Breast epithelium (tissue), 4 donors: Measurements from ENCODE around the gene ABCA1. TPM values are rescaled to one million over a fixed set of nuclear protein-coding genes. Genes with fewer than 3 reads are reported as not detected.
A peak's percentile ranks its signal among the peaks of the same experiment; 100 is the strongest.

Experiments
- DNase-seq, 2 donors: peaks; one replicate each; pipeline ENCODE4 v3.0.0-alpha.2; 2019; ENCODE audit warnings: low spot score in 2 of 2
- H3K27ac ChIP-seq, 2 donors: fragments of 200-600 bp; sonication (generic) in 1 of 2; one replicate each; pipeline ENCODE4 v1.5.1; 2016 to 2019; ENCODE audit warnings: mild to moderate bottlenecking in 1 of 2
- H3K27me3 ChIP-seq, 2 donors: fragments of 200-600 bp; sonication (generic) in 1 of 2; one replicate each; pipeline versions ENCODE4 v1.5.1 to v1.6.0; 2017 to 2019; ENCODE audit warnings: control low read depth in 1 of 2, mild to moderate bottlenecking in 1 of 2
- H3K36me3 ChIP-seq: fragments of 200-600 bp; one replicate; pipeline ENCODE4 v1.5.1; 2019
- H3K4me1 ChIP-seq, 2 donors: fragments of 200-600 bp; sonication (generic); one replicate each; pipeline ENCODE4 v1.5.1; 2016 to 2019; ENCODE audit warnings: control low read depth in 1 of 2
- H3K4me3 ChIP-seq, 3 donors: fragments of 200-600 bp; sonication (generic); 1 replicate in 2 of 3; 2 replicates in 1 of 3; pipeline ENCODE4 v1.5.1; 2016 to 2019; ENCODE audit warnings: mild to moderate bottlenecking in 3 of 3, moderate library complexity in 2 of 3
- H3K9me3 ChIP-seq, 2 donors: fragments of 200-600 bp; sonication (generic) in 1 of 2; one replicate each; pipeline ENCODE4 v1.5.1; 2016 to 2019; ENCODE audit warnings: control low read depth in 1 of 2
- POLR2A ChIP-seq: fragments of 450-650 bp; IDR thresholded peaks from one replicate; pipeline ENCODE4 v1.6.1; 2016; ENCODE audit warnings: antibody characterized with exemption, mild to moderate bottlenecking, moderate library complexity
- POLR2AphosphoS5 ChIP-seq, 3 donors: sonication (generic); formaldehyde crosslinking; IDR thresholded peaks; one replicate each; pipeline ENCODE4 v1.6.1; 2017; ENCODE audit warnings: antibody characterized with exemption in 3 of 3
- intact Hi-C: fragments of 100-400 bp; cut with DNase I; formaldehyde crosslinking; loops from one replicate; pipeline ENCODE4 v1.15.1; 2023; ENCODE audit warnings: low total_unique reads
- total RNA-seq, 3 donors: library from RNA; depleted of rRNA; stranded (reverse); fragments of >200 nt; gene quantifications; one replicate each; pipeline ENCODE4 v1.1.0, GENCODE V29; 2016
- TF ChIP-seq, protein P1 (sequence below), 3 donors: fragments of 450-650 bp; IDR thresholded peaks; one replicate each; pipeline ENCODE4 v1.5.1; 2016 to 2017; ENCODE audit warnings: antibody characterized with exemption in 3 of 3, mild to moderate bottlenecking in 3 of 3, moderate library complexity in 3 of 3

Gene ABCA1
- total RNA-seq, 3 donors from 2014 or later = 57.0 to 100 (median 67.8) TPM

DNA sequence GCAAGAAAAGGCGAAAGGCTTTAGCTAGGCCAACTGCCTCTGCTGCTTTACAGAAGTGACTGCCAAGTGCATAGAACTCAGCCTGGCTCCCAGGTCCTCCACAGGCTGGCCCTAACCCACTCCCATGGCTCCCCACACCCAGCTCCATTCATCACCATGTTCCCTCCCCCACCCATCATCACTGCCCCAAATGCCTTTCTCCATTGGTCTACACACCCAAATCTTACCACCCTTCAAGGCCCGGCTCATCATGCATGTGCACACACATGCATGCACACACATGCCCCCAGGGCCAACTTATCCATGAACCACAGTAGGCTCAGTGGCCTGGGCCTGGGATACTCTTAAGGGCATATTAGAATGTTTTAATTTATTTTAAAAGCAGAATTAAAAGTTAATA is 44.8 kb downstream of the ABCA1 start:
- no peak for DNase-seq
- H3K36me3 ChIP-seq = no peaks in the 10 kb centered on the region
- no peaks in the 10 kb centered on the region for H3K4me1 ChIP-seq
- intact Hi-C loops = no loop called here
- no peaks in the 10 kb centered on the region for H3K27me3 ChIP-seq
- no peak overlapping the region for H3K4me3 ChIP-seq
- TF ChIP-seq, protein P1, sequence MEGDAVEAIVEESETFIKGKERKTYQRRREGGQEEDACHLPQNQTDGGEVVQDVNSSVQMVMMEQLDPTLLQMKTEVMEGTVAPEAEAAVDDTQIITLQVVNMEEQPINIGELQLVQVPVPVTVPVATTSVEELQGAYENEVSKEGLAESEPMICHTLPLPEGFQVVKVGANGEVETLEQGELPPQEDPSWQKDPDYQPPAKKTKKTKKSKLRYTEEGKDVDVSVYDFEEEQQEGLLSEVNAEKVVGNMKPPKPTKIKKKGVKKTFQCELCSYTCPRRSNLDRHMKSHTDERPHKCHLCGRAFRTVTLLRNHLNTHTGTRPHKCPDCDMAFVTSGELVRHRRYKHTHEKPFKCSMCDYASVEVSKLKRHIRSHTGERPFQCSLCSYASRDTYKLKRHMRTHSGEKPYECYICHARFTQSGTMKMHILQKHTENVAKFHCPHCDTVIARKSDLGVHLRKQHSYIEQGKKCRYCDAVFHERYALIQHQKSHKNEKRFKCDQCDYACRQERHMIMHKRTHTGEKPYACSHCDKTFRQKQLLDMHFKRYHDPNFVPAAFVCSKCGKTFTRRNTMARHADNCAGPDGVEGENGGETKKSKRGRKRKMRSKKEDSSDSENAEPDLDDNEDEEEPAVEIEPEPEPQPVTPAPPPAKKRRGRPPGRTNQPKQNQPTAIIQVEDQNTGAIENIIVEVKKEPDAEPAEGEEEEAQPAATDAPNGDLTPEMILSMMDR (IDR thresholded peaks at IDR 0.05) = no peak
- TF ChIP-seq POLR2AphosphoS5 (IDR thresholded peaks at IDR 0.05) (no peak), POLR2A (no peak)
- H3K9me3 ChIP-seq = no peaks in the 10 kb centered on the region
- H3K27ac ChIP-seq = no peak overlapping the region

DNA sequence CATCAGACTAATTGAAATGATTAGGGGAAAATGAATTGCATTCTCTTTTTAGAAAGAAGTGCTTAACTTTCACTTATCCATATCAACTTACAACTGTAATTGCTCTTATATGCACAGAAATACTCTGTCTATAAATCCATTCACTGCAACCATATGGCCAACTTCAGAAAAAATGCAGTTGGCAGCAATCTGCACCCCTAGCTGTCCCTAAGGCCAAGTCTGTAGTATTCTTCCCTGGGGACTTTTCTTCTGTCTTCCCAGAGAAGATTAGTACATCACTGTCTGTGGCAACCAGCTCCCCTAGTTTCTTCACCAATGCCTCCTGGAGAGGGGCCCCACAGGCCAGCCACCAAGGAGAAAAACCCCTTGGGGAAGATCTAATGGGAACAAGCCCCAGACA is 45.4 kb downstream of the ABCA1 start:
- H3K4me3 ChIP-seq = no peak overlapping the region
- H3K36me3 ChIP-seq = no peaks in the 10 kb centered on the region
- H3K27ac ChIP-seq = no peak overlapping the region
- H3K9me3 ChIP-seq = no peaks in the 10 kb centered on the region
- no peak for DNase-seq
- TF ChIP-seq, protein P1 (IDR thresholded peaks at IDR 0.05) = no peak
- TF ChIP-seq POLR2AphosphoS5 (IDR thresholded peaks at IDR 0.05) = no peak
- TF ChIP-seq POLR2A = no peak
- intact Hi-C loops = no loop called here
- no peaks in the 10 kb centered on the region for H3K27me3 ChIP-seq
- no peaks in the 10 kb centered on the region for H3K4me1 ChIP-seq

- no peaks in the 10 kb centered on the region for H3K36me3 ChIP-seq
These were observed 45.9 kb downstream of the ABCA1 start for GRCh38 chr9:104882086-104882485.

GRCh38 chr9:104879555-104880309 is 48.2 kb downstream of the ABCA1 start:
- Histone ChIP-seq H3K27ac (peak overlapping the region in 1 of 2 donors; percentile 46), H3K4me3 (no peak overlapping the region), H3K9me3 (no peaks in the 10 kb centered on the region), H3K4me1 (no peaks in the 10 kb centered on the region), H3K36me3 (no peaks in the 10 kb centered on the region), H3K27me3 (no peaks in the 10 kb centered on the region)
- TF ChIP-seq POLR2A (no peak), POLR2AphosphoS5 (IDR thresholded peaks at IDR 0.05) (no peak)
- TF ChIP-seq, protein P1 (IDR thresholded peaks at IDR 0.05) = no peak
- DNase-seq = no peak
- intact Hi-C loops = no loop called here

More at GRCh38 chr9:104882086-104882485, 45.9 kb downstream of the ABCA1 start:
- no peaks in the 10 kb centered on the region for H3K27me3 ChIP-seq
- TF ChIP-seq POLR2A (no peak), POLR2AphosphoS5 (IDR thresholded peaks at IDR 0.05) (no peak)
- TF ChIP-seq, protein P1 (IDR thresholded peaks at IDR 0.05) = no peak
- no peaks in the 10 kb centered on the region for H3K4me1 ChIP-seq
- intact Hi-C loops = no loop called here
- no peak overlapping the region for H3K4me3 ChIP-seq
- H3K27ac ChIP-seq = no peak overlapping the region
- DNase-seq = no peak
- no peaks in the 10 kb centered on the region for H3K9me3 ChIP-seq

GRCh38 chr9:104876587-104876986 is 51.4 kb downstream of the ABCA1 start:
- peaks cover 0 to 5% of the 10 kb centered on the region in 2 donors for H3K4me1 ChIP-seq
- H3K27ac ChIP-seq = no peak overlapping the region

More at GRCh38 chr9:104876587-104876986, 51.4 kb downstream of the ABCA1 start:
- H3K4me3 ChIP-seq = no peak overlapping the region
- TF ChIP-seq POLR2A (no peak), POLR2AphosphoS5 (IDR thresholded peaks at IDR 0.05) (no peak)
- TF ChIP-seq, protein P1 (IDR thresholded peaks at IDR 0.05) = no peak
- no peaks in the 10 kb centered on the region for H3K27me3 ChIP-seq
- no peaks in the 10 kb centered on the region for H3K36me3 ChIP-seq
- no peak for DNase-seq
- no peaks in the 10 kb centered on the region for H3K9me3 ChIP-seq
- intact Hi-C loops = no loop called here
